Right atrium auricular region (tissue), 2 donors: ENCODE measurements around the gene CARS1. TPM values are rescaled to one million over a fixed set of nuclear protein-coding genes. Genes with fewer than 3 reads are reported as not detected.

Experiments
- DNase-seq: peaks from one replicate; pipeline ENCODE4 v3.0.0-alpha.2; 2019; ENCODE audit warnings: low spot score
- H3K27ac ChIP-seq, 2 donors: fragments of 200-600 bp; sonication (generic); 1 replicate in 1 of 2; 2 replicates in 1 of 2; pipeline ENCODE4 v1.5.1; 2016 to 2019
- H3K27me3 ChIP-seq, 2 donors: fragments of 200-600 bp; sonication (generic); one replicate each; pipeline versions ENCODE4 v1.5.1 to v1.6.0; 2017 to 2019
- H3K36me3 ChIP-seq: fragments of 200-600 bp; sonication (generic); one replicate; pipeline ENCODE4 v1.5.1; 2016
- H3K4me1 ChIP-seq, 2 donors: fragments of 200-600 bp; sonication (generic); one replicate each; pipeline versions ENCODE4 v1.5.1 to v1.6.0; 2017 to 2019
- H3K4me3 ChIP-seq, 2 donors: fragments of 200-600 bp; sonication (generic); 1 replicate in 1 of 2; 2 replicates in 1 of 2; pipeline ENCODE4 v1.5.1; 2017 to 2019; ENCODE audit warnings: mild to moderate bottlenecking in 1 of 2, moderate library complexity in 1 of 2
- H3K9me3 ChIP-seq, 2 donors: fragments of 200-600 bp; sonication (generic); one replicate each; pipeline ENCODE4 v1.5.1; 2019
- CTCF ChIP-seq, 2 donors: fragments of 200-600 bp; sonication (generic); IDR thresholded peaks; one replicate each; pipeline ENCODE4 v1.5.1; 2019; ENCODE audit warnings: antibody characterized with exemption in 2 of 2
- total RNA-seq, 2 donors: library from RNA; depleted of rRNA; stranded (reverse); fragments of >200 nt; gene quantifications; one replicate each; pipeline ENCODE4 v1.1.0, GENCODE V29; 2016

Gene CARS1
- total RNA-seq, 2 donors from 2014 or later: 12.2 to 15.3 TPM

GRCh38 chr11:3086671-3087150 lies 29.5 kb upstream of the CARS1 start:
- no peaks in the 10 kb centered on the region for H3K27me3 ChIP-seq
- no peak overlapping the region for H3K4me3 ChIP-seq
- no peak for DNase-seq
- no peaks in the 10 kb centered on the region for H3K9me3 ChIP-seq
- no peak overlapping the region for H3K27ac ChIP-seq
- H3K36me3 ChIP-seq: peaks cover 7% of the 10 kb centered on the region
- no peak for TF ChIP-seq CTCF (IDR thresholded peaks at IDR 0.05)
- no peaks in the 10 kb centered on the region for H3K4me1 ChIP-seq

- H3K27ac ChIP-seq: no peak overlapping the region
- H3K4me3 ChIP-seq: no peak overlapping the region
- TF ChIP-seq CTCF (IDR thresholded peaks at IDR 0.05): no peak
- no peaks in the 10 kb centered on the region for H3K27me3 ChIP-seq
- no peak for DNase-seq
- peaks cover 7% of the 10 kb centered on the region for H3K36me3 ChIP-seq
- H3K9me3 ChIP-seq: no peaks in the 10 kb centered on the region
- H3K4me1 ChIP-seq: no peaks in the 10 kb centered on the region
Observed at GRCh38 chr11:3086114-3086513, 28.9 kb upstream of the CARS1 start.

- DNase-seq: no peak
- H3K4me1 ChIP-seq: no peaks in the 10 kb centered on the region
Observed at GRCh38 chr11:3085052-3085451, 27.8 kb upstream of the CARS1 start.

GRCh38 chr11:3083321-3083720 lies 26.1 kb upstream of the CARS1 start:
- Histone ChIP-seq H3K4me3 (no peak overlapping the region), H3K9me3 (no peaks in the 10 kb centered on the region), H3K27ac (no peak overlapping the region), H3K36me3 (no peaks in the 10 kb centered on the region), H3K4me1 (no peaks in the 10 kb centered on the region), H3K27me3 (no peaks in the 10 kb centered on the region)
- DNase-seq: no peak
- no peak for TF ChIP-seq CTCF (IDR thresholded peaks at IDR 0.05)

More at GRCh38 chr11:3085052-3085451, 27.8 kb upstream of the CARS1 start:
- H3K27me3 ChIP-seq: no peaks in the 10 kb centered on the region
- H3K27ac ChIP-seq: no peak overlapping the region
- TF ChIP-seq CTCF (IDR thresholded peaks at IDR 0.05): no peak
- no peaks in the 10 kb centered on the region for H3K36me3 ChIP-seq
- no peaks in the 10 kb centered on the region for H3K9me3 ChIP-seq
- no peak overlapping the region for H3K4me3 ChIP-seq

GRCh38 chr11:3081386-3081751 lies 24.1 kb upstream of the CARS1 start:
- no peaks in the 10 kb centered on the region for H3K9me3 ChIP-seq
- H3K4me1 ChIP-seq: no peaks in the 10 kb centered on the region
- no peaks in the 10 kb centered on the region for H3K27me3 ChIP-seq
- H3K27ac ChIP-seq: no peak overlapping the region
- H3K4me3 ChIP-seq: no peak overlapping the region
- no peak for DNase-seq
- no peak for TF ChIP-seq CTCF (IDR thresholded peaks at IDR 0.05)
- no peaks in the 10 kb centered on the region for H3K36me3 ChIP-seq

- Histone ChIP-seq H3K27ac (no peak overlapping the region), H3K4me1 (no peaks in the 10 kb centered on the region), H3K36me3 (no peaks in the 10 kb centered on the region), H3K4me3 (no peak overlapping the region), H3K27me3 (no peaks in the 10 kb centered on the region), H3K9me3 (no peaks in the 10 kb centered on the region)
- TF ChIP-seq CTCF (IDR thresholded peaks at IDR 0.05): no peak
- DNase-seq: no peak
Observed at GRCh38 chr11:3080733-3081385, 23.6 kb upstream of the CARS1 start.
